HCT116 (cell line): ENCODE results near the gene BMP8B.

Experiments used
- EZH2 ChIP-seq: fragments of 200-600 bp; sonication (generic); IDR thresholded peaks from 2 replicates; pipeline ENCODE4 v1.6.1; 2017; ENCODE audit warnings: antibody characterized with exemption, mixed run types
- JUND ChIP-seq: IDR thresholded peaks from 2 replicates; pipeline ENCODE4 v1.6.1; 2012
- POLR2AphosphoS5 ChIP-seq: IDR thresholded peaks from 2 replicates; pipeline ENCODE4 v1.6.1; 2011; ENCODE audit warnings: mild to moderate bottlenecking, low read depth, low read length, moderate library complexity
- TF ChIP-seq, protein P1 (sequence below), 3 experiments: fragments of 200-600 bp in 1 of 3; sonication (generic) in 1 of 3; IDR thresholded peaks in 2 of 3; conservative IDR thresholded peaks in 1 of 3; 2 replicates each; pipeline ENCODE4 v1.5.1; 2012 to 2017; ENCODE audit warnings: low read depth in 2 of 3, low read length in 2 of 3, antibody characterized with exemption in 1 of 3, borderline replicate concordance in 1 of 3, control low read depth in 1 of 3, mild to moderate bottlenecking in 1 of 3, mixed read lengths in 1 of 3, mixed run types in 1 of 3, moderate library complexity in 1 of 3; ENCODE audit not compliant: insufficient read depth in 1 of 3
- TF ChIP-seq, protein P2 (sequence below): IDR thresholded peaks from 2 replicates; pipeline ENCODE4 v1.6.1; 2012
- TF ChIP-seq, protein P3 (sequence below): IDR thresholded peaks from 2 replicates; pipeline ENCODE4 v1.6.1; 2012

DNA sequence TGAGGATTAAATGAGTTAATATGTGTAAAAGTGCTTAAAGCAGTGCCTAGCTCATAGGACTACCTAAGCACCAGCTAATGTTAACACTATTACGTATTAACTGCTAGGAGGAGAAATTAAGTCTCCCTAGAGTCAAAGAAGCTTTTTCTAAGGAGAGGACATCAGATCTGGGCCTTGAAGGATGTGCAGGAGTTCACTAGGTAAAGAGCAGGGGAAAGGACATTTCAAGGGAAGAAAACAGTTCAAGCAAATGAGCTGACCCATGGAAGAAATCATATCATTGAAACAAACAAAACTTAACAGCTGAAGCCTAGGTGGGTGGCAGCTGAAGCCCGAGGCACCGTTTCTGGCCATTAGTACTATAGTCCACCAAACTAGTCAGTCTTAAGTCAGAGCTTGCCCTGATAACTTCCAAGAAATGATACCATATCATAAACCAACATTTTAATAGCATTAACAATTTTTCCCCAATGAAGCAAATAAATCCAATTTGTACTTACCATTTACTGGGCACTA is 48.0 kb upstream of the BMP8B start:
- TF ChIP-seq, protein P1, sequence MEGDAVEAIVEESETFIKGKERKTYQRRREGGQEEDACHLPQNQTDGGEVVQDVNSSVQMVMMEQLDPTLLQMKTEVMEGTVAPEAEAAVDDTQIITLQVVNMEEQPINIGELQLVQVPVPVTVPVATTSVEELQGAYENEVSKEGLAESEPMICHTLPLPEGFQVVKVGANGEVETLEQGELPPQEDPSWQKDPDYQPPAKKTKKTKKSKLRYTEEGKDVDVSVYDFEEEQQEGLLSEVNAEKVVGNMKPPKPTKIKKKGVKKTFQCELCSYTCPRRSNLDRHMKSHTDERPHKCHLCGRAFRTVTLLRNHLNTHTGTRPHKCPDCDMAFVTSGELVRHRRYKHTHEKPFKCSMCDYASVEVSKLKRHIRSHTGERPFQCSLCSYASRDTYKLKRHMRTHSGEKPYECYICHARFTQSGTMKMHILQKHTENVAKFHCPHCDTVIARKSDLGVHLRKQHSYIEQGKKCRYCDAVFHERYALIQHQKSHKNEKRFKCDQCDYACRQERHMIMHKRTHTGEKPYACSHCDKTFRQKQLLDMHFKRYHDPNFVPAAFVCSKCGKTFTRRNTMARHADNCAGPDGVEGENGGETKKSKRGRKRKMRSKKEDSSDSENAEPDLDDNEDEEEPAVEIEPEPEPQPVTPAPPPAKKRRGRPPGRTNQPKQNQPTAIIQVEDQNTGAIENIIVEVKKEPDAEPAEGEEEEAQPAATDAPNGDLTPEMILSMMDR (IDR thresholded peaks at IDR 0.05 in 2 of 3, conservative IDR thresholded peaks at IDR 0.05 in 1 of 3; ENCODE audit: borderline replicate concordance in 1 of 3, insufficient read depth in 1 of 3, low read depth in 2 of 3, low read length in 2 of 3): no peak
- TF ChIP-seq JUND: no peak
- TF ChIP-seq, protein P2, sequence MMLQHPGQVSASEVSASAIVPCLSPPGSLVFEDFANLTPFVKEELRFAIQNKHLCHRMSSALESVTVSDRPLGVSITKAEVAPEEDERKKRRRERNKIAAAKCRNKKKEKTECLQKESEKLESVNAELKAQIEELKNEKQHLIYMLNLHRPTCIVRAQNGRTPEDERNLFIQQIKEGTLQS: no peak
- TF ChIP-seq POLR2AphosphoS5: no peak
- TF ChIP-seq, protein P3, sequence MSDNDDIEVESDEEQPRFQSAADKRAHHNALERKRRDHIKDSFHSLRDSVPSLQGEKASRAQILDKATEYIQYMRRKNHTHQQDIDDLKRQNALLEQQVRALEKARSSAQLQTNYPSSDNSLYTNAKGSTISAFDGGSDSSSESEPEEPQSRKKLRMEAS: no peak
- TF ChIP-seq EZH2: no peak
